T-helper 2 cell treated with Interferon-gamma antibody and Interleukin-4, amounts not matched to agents 5 μg/mL and 100 μg/mL, for 36 hours (primary cell): ENCODE results near the gene KRTAP5-4.

Source experiments
- DNase-seq: peaks from one replicate; pipeline ENCODE4 v3.0.0; 2021; ENCODE audit warnings: low spot score
- H3K27ac Mint-ChIP-seq: one replicate; pipeline ENCODE4 v1.8.0; 2021; ENCODE audit warnings: mild to moderate bottlenecking, mixed read lengths
- H3K27me3 Mint-ChIP-seq: one replicate; pipeline ENCODE4 v1.8.0; 2021; ENCODE audit warnings: low read depth, mixed read lengths
- H3K36me3 Mint-ChIP-seq: one replicate; pipeline ENCODE4 v1.8.0; 2021; ENCODE audit warnings: low read depth, mixed read lengths
- H3K4me1 Mint-ChIP-seq: one replicate; pipeline ENCODE4 v1.8.0; 2021; ENCODE audit warnings: low read depth, mixed read lengths
- H3K4me3 Mint-ChIP-seq: one replicate; pipeline ENCODE4 v1.8.0; 2022; ENCODE audit warnings: mild to moderate bottlenecking, moderate library complexity, mixed read lengths
- H3K9me3 Mint-ChIP-seq: one replicate; pipeline ENCODE4 v1.8.0; 2021; ENCODE audit warnings: mixed read lengths

The KRTAP5-4 gene

GRCh38 chr11:1572197-1573076, 49.5 kb downstream of the KRTAP5-4 start, which contains the start of gene DUSP8:
DUSP8 (minus strand) TSS chr11:1572271; CDS start chr11:1565826, 6,445 bp downstream.
- H3K4me3 Mint-ChIP-seq: no peak within 1 kb of the TSS

GRCh38 chr11:1571760-1572196, 50.2 kb downstream of the KRTAP5-4 start:
- Mint-ChIP-seq H3K4me1 (no peaks in the 10 kb centered on the region), H3K9me3 (no peaks in the 10 kb centered on the region), H3K36me3 (no peaks in the 10 kb centered on the region), H3K27me3 (peaks cover 32% of the 10 kb centered on the region), H3K27ac (no peak overlapping the region), H3K4me3 (no peak overlapping the region)
- no peak for DNase-seq

More at GRCh38 chr11:1572197-1573076, 49.5 kb downstream of the KRTAP5-4 start, which contains the start of gene DUSP8:
- H3K4me1 Mint-ChIP-seq: no peaks in the 10 kb centered on the region
- H3K27ac Mint-ChIP-seq: no peak within 1 kb of the TSS
- no peaks in the 10 kb centered on the region for H3K9me3 Mint-ChIP-seq
- H3K36me3 Mint-ChIP-seq: no peaks in the 10 kb centered on the region
- peaks cover 32% of the 10 kb centered on the region for H3K27me3 Mint-ChIP-seq
- DNase-seq: peak; percentile 88
